ENCODE measurements around the gene M1AP.

The M1AP gene

GRCh38 chr2:74542978-74543377, 105.2 kb downstream of the M1AP start:
- TF ChIP-seq, protein P1, sequence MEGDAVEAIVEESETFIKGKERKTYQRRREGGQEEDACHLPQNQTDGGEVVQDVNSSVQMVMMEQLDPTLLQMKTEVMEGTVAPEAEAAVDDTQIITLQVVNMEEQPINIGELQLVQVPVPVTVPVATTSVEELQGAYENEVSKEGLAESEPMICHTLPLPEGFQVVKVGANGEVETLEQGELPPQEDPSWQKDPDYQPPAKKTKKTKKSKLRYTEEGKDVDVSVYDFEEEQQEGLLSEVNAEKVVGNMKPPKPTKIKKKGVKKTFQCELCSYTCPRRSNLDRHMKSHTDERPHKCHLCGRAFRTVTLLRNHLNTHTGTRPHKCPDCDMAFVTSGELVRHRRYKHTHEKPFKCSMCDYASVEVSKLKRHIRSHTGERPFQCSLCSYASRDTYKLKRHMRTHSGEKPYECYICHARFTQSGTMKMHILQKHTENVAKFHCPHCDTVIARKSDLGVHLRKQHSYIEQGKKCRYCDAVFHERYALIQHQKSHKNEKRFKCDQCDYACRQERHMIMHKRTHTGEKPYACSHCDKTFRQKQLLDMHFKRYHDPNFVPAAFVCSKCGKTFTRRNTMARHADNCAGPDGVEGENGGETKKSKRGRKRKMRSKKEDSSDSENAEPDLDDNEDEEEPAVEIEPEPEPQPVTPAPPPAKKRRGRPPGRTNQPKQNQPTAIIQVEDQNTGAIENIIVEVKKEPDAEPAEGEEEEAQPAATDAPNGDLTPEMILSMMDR (IDR thresholded peaks at IDR 0.05; ENCODE audit: low read depth, low read length): no peak
- no peak for DNase-seq (ENCODE audit: low read depth in 2 of 2)
- H3K4me3 ChIP-seq (replicated peaks in 1 of 2; ENCODE audit: low read depth in 2 of 2, low read length in 2 of 2): no peak overlapping the region

- H3K4me3 ChIP-seq (replicated peaks in 1 of 2; ENCODE audit: low read depth in 2 of 2, low read length in 2 of 2): no peak overlapping the region
- DNase-seq (ENCODE audit: low read depth in 2 of 2): no peak
- TF ChIP-seq, protein P1 (IDR thresholded peaks at IDR 0.05; ENCODE audit: low read depth, low read length): no peak
Observed at GRCh38 chr2:74540291-74540690, 107.8 kb downstream of the M1AP start.

- DNase-seq (ENCODE audit: low read depth in 2 of 2): no peak
- TF ChIP-seq, protein P1 (IDR thresholded peaks at IDR 0.05; ENCODE audit: low read depth, low read length): no peak
Observed at GRCh38 chr2:74538881-74539339, 109.2 kb downstream of the M1AP start.

DNA sequence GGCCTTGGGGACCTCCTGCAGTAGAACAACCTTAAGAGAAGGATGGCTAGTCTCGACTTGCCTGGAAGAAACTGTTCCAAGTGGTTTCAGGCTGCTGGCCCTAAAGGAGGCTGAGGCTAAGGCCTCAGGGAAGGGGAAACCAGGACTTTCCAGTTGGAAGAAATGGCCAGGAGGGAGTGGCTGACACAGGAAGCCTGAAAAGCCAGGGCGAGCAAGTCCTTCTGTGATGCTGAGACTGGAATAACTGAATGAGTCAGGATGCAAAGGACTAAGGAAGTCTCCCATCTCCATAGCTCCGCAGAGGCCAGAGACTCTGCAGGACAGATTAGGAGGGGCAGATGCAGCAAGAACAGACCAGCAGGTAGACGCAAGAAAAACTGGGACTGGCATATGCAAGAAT, 111.0 kb downstream of the M1AP start:
- TF ChIP-seq, protein P1 (IDR thresholded peaks at IDR 0.05; ENCODE audit: low read depth, low read length): no peak
- peak in 1 of 2 donors; percentile 29 for DNase-seq (ENCODE audit: low read depth in 2 of 2)
- no peak overlapping the region for H3K4me3 ChIP-seq (replicated peaks in 1 of 2; ENCODE audit: low read depth in 2 of 2, low read length in 2 of 2)

More at GRCh38 chr2:74538881-74539339, 109.2 kb downstream of the M1AP start:
- H3K4me3 ChIP-seq (replicated peaks in 1 of 2; ENCODE audit: low read depth in 2 of 2, low read length in 2 of 2): no peak overlapping the region

DNA sequence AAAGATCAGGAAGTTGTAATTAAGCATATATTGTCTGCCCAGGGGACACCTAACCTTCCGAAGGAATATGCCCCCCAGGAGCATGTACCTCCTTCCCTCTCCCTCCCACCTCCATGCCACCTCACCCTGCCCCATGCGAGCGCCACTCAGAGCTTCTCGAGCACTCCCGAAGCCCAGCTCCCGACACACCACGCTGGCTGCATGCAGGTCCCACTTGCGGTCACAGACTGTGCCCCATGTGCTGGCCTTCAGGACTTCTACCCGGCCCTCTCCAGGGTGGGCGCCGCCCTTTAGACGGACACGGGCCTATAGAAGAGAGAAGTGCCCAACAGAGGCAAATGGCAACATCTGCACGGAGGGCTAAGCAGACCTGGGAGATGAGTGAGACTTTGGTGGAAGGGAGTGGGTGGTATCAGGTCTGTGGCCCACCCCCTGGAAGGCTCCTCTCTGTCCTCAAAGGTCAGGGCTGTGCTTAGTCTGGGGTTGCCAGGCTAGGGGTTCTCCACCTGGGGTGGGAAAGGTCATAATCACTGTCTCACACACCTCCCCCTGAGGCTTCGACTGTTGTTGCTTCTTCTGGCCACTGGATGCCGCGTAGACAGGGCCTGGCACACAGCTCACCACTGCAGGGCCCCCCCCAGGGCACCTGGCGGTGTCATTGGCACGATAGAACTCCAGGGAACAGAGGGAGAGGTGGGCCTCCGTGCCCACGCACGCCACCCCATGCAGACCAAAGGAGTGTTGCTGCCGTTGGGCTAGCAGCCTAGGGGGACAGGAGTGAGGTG, 111.8 kb downstream of the M1AP start:
- TF ChIP-seq, protein P1 (IDR thresholded peaks at IDR 0.05; ENCODE audit: low read depth, low read length): no peak
- DNase-seq (ENCODE audit: low read depth in 2 of 2): no peak
- H3K4me3 ChIP-seq (replicated peaks in 1 of 2; ENCODE audit: low read depth in 2 of 2, low read length in 2 of 2): no peak overlapping the region

GRCh38 chr2:74535440-74535965, 112.6 kb downstream of the M1AP start:
- no peak overlapping the region for H3K4me3 ChIP-seq (replicated peaks in 1 of 2; ENCODE audit: low read depth in 2 of 2, low read length in 2 of 2)
- TF ChIP-seq, protein P1 (IDR thresholded peaks at IDR 0.05; ENCODE audit: low read depth, low read length): no peak
- DNase-seq (ENCODE audit: low read depth in 2 of 2): no peak
